IMR-90 (cell line): ENCODE data around the gene LILRA2. TPM values are rescaled to one million over a fixed set of nuclear protein-coding genes. Genes with fewer than 3 reads are reported as not detected.

Source experiments
- ATAC-seq: fragments of 200-7000 bp; cut with Tn5 transposase; 2 replicates; pipeline ENCODE4 v1.9.1; 2020; ENCODE audit warnings: low read depth, mild to moderate bottlenecking, moderate library complexity
- BruUV-seq: library from RNA; stranded (reverse); fragments of 400-500 nt; replicated peaks from 2 replicates; lab custom pipeline; 2021; lab: Mats Ljungman, UMichigan
- CTCF ChIA-PET: fragments of 300-600 bp; formaldehyde crosslinking; extraction: SDS; loops from one replicate; lab custom pipeline; 2021; ENCODE audit warnings: antibody characterized with exemption; lab: Yijun Ruan, JAX
- POLR2A ChIA-PET: fragments of 300-600 bp; sonication (Branson Sonifier 250); formaldehyde crosslinking; loops from one replicate; lab custom pipeline; 2022; ENCODE audit warnings: antibody characterized with exemption; ENCODE audit not compliant: unreplicated experiment; lab: Charles Lee
- DNase-seq: peaks from one replicate; pipeline ENCODE4 v3.0.0; 2013
- H2AFZ ChIP-seq: replicated peaks from 2 replicates; pipeline ENCODE3; 2013; ENCODE audit warnings: low read length, mild to moderate bottlenecking; ENCODE audit not compliant: poor library complexity
- H2AK5ac ChIP-seq: 2 replicates; pipeline ENCODE4 v1.6.1; 2013; ENCODE audit warnings: low read depth, low read length, inconsistent platforms
- H2AK9ac ChIP-seq: replicated peaks from 2 replicates; pipeline ENCODE3; 2013; ENCODE audit warnings: mild to moderate bottlenecking, low read depth, low read length, moderate library complexity; ENCODE audit not compliant: poor library complexity
- H2BK120ac ChIP-seq: 2 replicates; pipeline ENCODE4 v1.6.1; 2013; ENCODE audit warnings: low read depth, low read length, inconsistent platforms
- H2BK15ac ChIP-seq: 3 replicates; pipeline ENCODE4 v1.6.1; 2013; ENCODE audit warnings: low read depth, low read length, inconsistent platforms
- H2BK20ac ChIP-seq: 2 replicates; pipeline ENCODE4 v1.6.1; 2013; ENCODE audit warnings: low read depth, mild to moderate bottlenecking, inconsistent platforms, low read length, moderate library complexity
- H2BK5ac ChIP-seq: 2 replicates; pipeline ENCODE4 v1.6.1; 2013; ENCODE audit warnings: mild to moderate bottlenecking, low read depth, low read length, inconsistent platforms; ENCODE audit not compliant: poor library complexity, severe bottlenecking
- H3K14ac ChIP-seq: replicated peaks from 2 replicates; pipeline ENCODE4 v1.6.1; 2013; ENCODE audit warnings: low read depth, low read length, inconsistent platforms
- H3K18ac ChIP-seq: 2 replicates; pipeline ENCODE4 v1.6.1; 2013; ENCODE audit warnings: low read depth, low read length, control low read depth
- H3K23ac ChIP-seq: 2 replicates; pipeline ENCODE4 v1.6.1; 2013; ENCODE audit warnings: low read depth, low read length, inconsistent platforms
- H3K27ac ChIP-seq: 2 replicates; pipeline ENCODE4 v1.5.1; 2013; ENCODE audit warnings: mild to moderate bottlenecking, control low read depth, low read length; ENCODE audit not compliant: insufficient read depth
- H3K27me3 ChIP-seq: 2 replicates; pipeline ENCODE4 v1.6.1; 2013; ENCODE audit warnings: low read length; ENCODE audit not compliant: control insufficient read depth, insufficient read depth
- H3K36me3 ChIP-seq: 2 replicates; pipeline ENCODE4 v1.6.1; 2013; ENCODE audit warnings: low read length, mixed read lengths; ENCODE audit not compliant: control insufficient read depth, insufficient read depth
- H3K4ac ChIP-seq: 2 replicates; pipeline ENCODE4 v1.6.1; 2013; ENCODE audit warnings: low read depth, low read length, inconsistent platforms
- H3K4me1 ChIP-seq: 2 replicates; pipeline ENCODE4 v1.6.1; 2013; ENCODE audit warnings: low read length, mixed read lengths; ENCODE audit not compliant: control insufficient read depth, insufficient read depth
- H3K4me2 ChIP-seq: 2 replicates; pipeline ENCODE4 v1.6.1; 2013; ENCODE audit warnings: low read depth, mild to moderate bottlenecking, control low read depth, low read length, moderate library complexity
- H3K4me3 ChIP-seq: 2 replicates; pipeline ENCODE4 v1.5.1; 2013; ENCODE audit warnings: low read depth, mild to moderate bottlenecking, control low read depth, low read length, moderate library complexity; ENCODE audit not compliant: insufficient read depth
- H3K56ac ChIP-seq: 2 replicates; pipeline ENCODE4 v1.6.1; 2013; ENCODE audit warnings: low read length, inconsistent platforms; ENCODE audit not compliant: insufficient read depth; ENCODE audit errors: extremely low read depth
- H3K79me1 ChIP-seq, 2 experiments: 2 replicates each; pipeline ENCODE4 v1.6.1; 2013; ENCODE audit warnings: low read length in 2 of 2, inconsistent platforms in 1 of 2, low read depth in 1 of 2
- H3K9ac ChIP-seq: 2 replicates; pipeline ENCODE4 v1.6.1; 2013; ENCODE audit warnings: low read depth, low read length, control low read depth
- H3K9me1 ChIP-seq: 2 replicates; pipeline ENCODE4 v1.6.1; 2013; ENCODE audit warnings: low read length, inconsistent platforms; ENCODE audit not compliant: insufficient read depth
- H3K9me3 ChIP-seq: 2 replicates; pipeline ENCODE4 v1.6.1; 2013; ENCODE audit warnings: low read length; ENCODE audit not compliant: control insufficient read depth, insufficient read depth
- H4K20me1 ChIP-seq: 2 replicates; pipeline ENCODE4 v1.6.1; 2013; ENCODE audit warnings: low read length, inconsistent platforms; ENCODE audit not compliant: insufficient read depth
- H4K5ac ChIP-seq: 2 replicates; pipeline ENCODE4 v1.6.1; 2013; ENCODE audit warnings: mild to moderate bottlenecking, low read depth, low read length, control low read depth
- H4K8ac ChIP-seq, 2 experiments: 2 replicates each; pipeline ENCODE4 v1.6.1; 2013; ENCODE audit warnings: low read depth in 2 of 2, low read length in 2 of 2, control low read depth in 1 of 2, inconsistent platforms in 1 of 2
- H4K91ac ChIP-seq: 2 replicates; pipeline ENCODE4 v1.6.1; 2013; ENCODE audit warnings: low read depth, low read length, inconsistent platforms; ENCODE audit not compliant: insufficient read depth
- CTCF ChIP-seq: conservative IDR thresholded peaks from 2 replicates; pipeline ENCODE4 v1.5.1; 2012; ENCODE audit warnings: mild to moderate bottlenecking, low read depth, low read length, improper control_type of control experiment
- FOS ChIP-seq: fragments of 150-350 bp; IDR thresholded peaks from 2 replicates; pipeline ENCODE4 v1.6.1; 2016; ENCODE audit warnings: low read depth, low read length
- USF2 ChIP-seq: fragments of 150-350 bp; IDR thresholded peaks from 2 replicates; pipeline ENCODE4 v1.6.1; 2017; ENCODE audit warnings: mild to moderate bottlenecking, antibody characterized with exemption, low read length, low read depth
- WGBS, 2 experiments: methylation state at CpG; one replicate each; pipeline versions ENCODE4 v1.1.5 to v1.1.7; 2013; ENCODE audit warnings: missing lambda C conversion rate in 2 of 2; ENCODE audit not compliant: insufficient read length in 1 of 2; ENCODE audit errors: extremely low coverage in 2 of 2; 5-methylcytosine and 5-hydroxymethylcytosine counted together
- dilution Hi-C: fragments of 300-500 bp; cut with HindIII; formaldehyde crosslinking; loops from one replicate; pipeline ENCODE4 v1.14.3; 2018; ENCODE audit warnings: low sequenced_read_pairs; ENCODE audit not compliant: unreplicated experiment
- in situ Hi-C: fragments of 300-500 bp; cut with MboI; formaldehyde crosslinking; loops from 3 replicates; pipeline ENCODE4 v1.14.3; 2019; ENCODE audit warnings: low sequenced_read_pairs, inconsistent platforms, mixed read lengths
- intact Hi-C: fragments of 100-400 bp; cut with micrococcal nuclease; formaldehyde crosslinking; loops from 2 replicates; pipeline ENCODE4 v1.10.0; 2022
- polyA plus RNA-seq, 3 experiments: library from polyadenylated mRNA; depleted of rRNA; stranded (reverse); fragments of >200 nt; gene quantifications; 2 replicates each; pipeline ENCODE4 v1.2.3, GENCODE V29; 2012; ENCODE audit warnings: low replicate concordance in 1 of 3
- total RNA-seq: library from RNA; depleted of rRNA; stranded (reverse); fragments of >200 nt; gene quantifications from 2 replicates; pipeline ENCODE4 v1.2.3, GENCODE V29; 2012

LILRA2 gene
- total and polyA plus RNA-seq, 2 of the 4 experiments (the other 2 are of a cell fraction): not detected

- H2BK120ac ChIP-seq: no peak overlapping the region
- TF ChIP-seq FOS: no peak
- no peak for TF ChIP-seq USF2
- no peak for TF ChIP-seq CTCF
- H3K23ac ChIP-seq: no peak overlapping the region
- intact Hi-C loops (no loop called here), dilution Hi-C loops (no loop called here), in situ Hi-C loops (no loop called here)
- H3K4me2 ChIP-seq: no peak overlapping the region
- no peak overlapping the region for H3K14ac ChIP-seq
- H2AK5ac ChIP-seq: no peak overlapping the region
- H4K91ac ChIP-seq: no peak overlapping the region
- H3K79me1 ChIP-seq: no peaks in the 10 kb centered on the region
- no peak overlapping the region for H2BK15ac ChIP-seq
- H4K20me1 ChIP-seq: no peaks in the 10 kb centered on the region
- no peak overlapping the region for H3K4ac ChIP-seq
- no peak overlapping the region for H4K8ac ChIP-seq
- peaks cover 7% of the 10 kb centered on the region; the same call in 1 of the 2 replicates for H3K9me3 ChIP-seq
- H3K4me1 ChIP-seq: no peaks in the 10 kb centered on the region
- no peak for DNase-seq
- H3K27ac ChIP-seq: no peak overlapping the region
- H3K18ac ChIP-seq: no peak overlapping the region
- no peaks in the 10 kb centered on the region for H3K9me1 ChIP-seq
- no peaks in the 10 kb centered on the region for H3K36me3 ChIP-seq
- no peak overlapping the region for H2AK9ac ChIP-seq
- no peak overlapping the region for H2BK5ac ChIP-seq
- no peak overlapping the region for H2BK20ac ChIP-seq
- H3K4me3 ChIP-seq: no peak overlapping the region
- WGBS, 2 experiments: no CpG with 5 or more reads among the region's 11 CpGs
- ATAC-seq: no peak
- H3K56ac ChIP-seq: no peak overlapping the region
- BruUV-seq: no TSS peak
- H3K27me3 ChIP-seq: no peaks in the 10 kb centered on the region
- no peak overlapping the region for H2AFZ ChIP-seq
- H3K9ac ChIP-seq: no peak overlapping the region
- POLR2A ChIA-PET: no interaction called here
- no peak overlapping the region for H4K5ac ChIP-seq
- CTCF ChIA-PET: no interaction called here
These were observed 12.7 kb upstream of the LILRA2 start for GRCh38 chr19:54560881-54561385.
